SU-DHL-6 (cell line): ENCODE data around the gene ZNHIT2.

Source experiments
- CTCF ChIP-seq: fragments of 200-600 bp; sonication (generic); IDR thresholded peaks from one replicate; pipeline ENCODE4 v1.5.1; 2017; ENCODE audit warnings: antibody characterized with exemption, mild to moderate bottlenecking, low read length, moderate library complexity; ENCODE audit not compliant: insufficient read depth, poor library complexity, severe bottlenecking
- EZH2phosphoT487 ChIP-seq: fragments of 200-600 bp; sonication (generic), shearing (Covaris generic); conservative IDR thresholded peaks from 2 replicates; pipeline ENCODE4 v1.6.1; 2018; ENCODE audit warnings: mild to moderate bottlenecking, antibody characterized with exemption, low read length, moderate library complexity, mixed read lengths

- TF ChIP-seq CTCF (no peak), EZH2phosphoT487 (no peak)
Observed at GRCh38 chr11:65107078-65107477, 10.4 kb downstream of the ZNHIT2 start.
